ENCODE results near the gene AKAIN1. TPM values are rescaled to one million over a fixed set of nuclear protein-coding genes. Genes with fewer than 3 reads are reported as not detected.

AKAIN1 gene
- total and polyA plus RNA-seq, 8 donors = 0.28 to 6.8 (median 0.81) TPM; not detected in 3

DNA sequence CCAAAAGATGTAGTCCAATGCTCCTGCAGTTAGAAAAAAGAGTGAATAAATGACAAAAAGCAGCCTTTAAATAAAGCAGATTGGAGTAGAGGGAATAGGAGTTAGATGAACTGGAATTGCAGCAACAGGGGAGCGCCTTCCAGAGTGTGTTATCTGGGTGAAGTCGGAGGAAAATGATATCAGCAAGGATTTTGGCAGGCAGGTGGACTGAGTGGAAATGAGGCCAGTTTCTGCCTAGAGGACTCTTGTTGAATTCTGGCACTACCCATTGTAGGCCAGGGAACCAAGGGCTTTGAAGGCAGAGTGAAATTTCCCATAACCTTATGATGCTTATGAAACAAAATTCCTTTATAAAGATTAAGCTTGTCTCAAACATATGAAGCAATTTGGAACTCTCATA, 59.8 kb downstream of the AKAIN1 start:
- H3K27me3 ChIP-seq = no peaks in the 10 kb centered on the region
- no peaks in the 10 kb centered on the region for H3K36me3 ChIP-seq
- H3K4me1 ChIP-seq = no peaks in the 10 kb centered on the region
- WGBS, 2 donors = 12 to 27% methylated on average over 2 of the region's 2 CpGs
- no peak for TF ChIP-seq CTCF (IDR thresholded peaks at IDR 0.05)
- H3K4me3 ChIP-seq = no peak overlapping the region
- DNase-seq = no peak
- H3K27ac ChIP-seq = no peak overlapping the region
- H3K9me3 ChIP-seq = no peaks in the 10 kb centered on the region
- intact Hi-C loops (cut with DNase I) = no loop called here
- no peak for ATAC-seq
- no peak for FAIRE-seq

DNA sequence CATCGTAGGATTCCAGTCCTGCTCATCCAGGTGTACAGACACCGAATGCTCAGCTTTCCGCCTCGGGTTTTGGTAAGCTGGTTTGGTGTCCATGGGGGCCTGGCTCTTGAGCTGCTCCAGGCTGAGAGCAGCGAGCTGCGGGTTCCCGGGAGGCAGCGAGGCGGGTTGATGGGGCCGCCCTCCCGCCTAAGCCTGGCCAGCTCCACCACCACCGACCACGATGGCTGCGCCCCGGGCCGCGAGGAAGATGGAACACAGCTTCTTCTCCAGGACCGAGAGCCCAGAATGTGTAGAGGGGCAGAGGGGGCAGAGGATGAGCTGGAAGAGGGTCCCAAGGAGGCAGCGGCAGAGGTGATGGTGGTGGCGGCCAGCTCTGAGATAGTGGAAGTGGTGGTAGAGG, 64.1 kb downstream of the AKAIN1 start:
- FAIRE-seq (no peak), ATAC-seq (no peak), DNase-seq (no peak)
- no peaks in the 10 kb centered on the region for H3K4me1 ChIP-seq
- H3K27me3 ChIP-seq = no peaks in the 10 kb centered on the region
- intact Hi-C loops (cut with DNase I) = no loop called here
- H3K4me3 ChIP-seq = no peak overlapping the region
- H3K27ac ChIP-seq = no peak overlapping the region
- H3K9me3 ChIP-seq = no peaks in the 10 kb centered on the region
- WGBS, 2 donors = 80 to 89% methylated on average over 20 of the region's 20 CpGs
- H3K36me3 ChIP-seq = no peaks in the 10 kb centered on the region
- no peak for TF ChIP-seq CTCF (IDR thresholded peaks at IDR 0.05)

- Histone ChIP-seq H3K9me3 (no peaks in the 10 kb centered on the region), H3K27ac (no peak overlapping the region), H3K36me3 (no peaks in the 10 kb centered on the region), H3K27me3 (no peaks in the 10 kb centered on the region), H3K4me3 (no peak overlapping the region), H3K4me1 (no peaks in the 10 kb centered on the region)
- WGBS, 2 donors = 29 to 38% methylated on average over 2 of the region's 2 CpGs
- TF ChIP-seq CTCF (IDR thresholded peaks at IDR 0.05) = no peak
- ATAC-seq (no peak), FAIRE-seq (no peak), DNase-seq (no peak)
- intact Hi-C loops (cut with DNase I) = no loop called here
Observed at GRCh38 chr18:5122272-5122671, 74.8 kb downstream of the AKAIN1 start.

DNA sequence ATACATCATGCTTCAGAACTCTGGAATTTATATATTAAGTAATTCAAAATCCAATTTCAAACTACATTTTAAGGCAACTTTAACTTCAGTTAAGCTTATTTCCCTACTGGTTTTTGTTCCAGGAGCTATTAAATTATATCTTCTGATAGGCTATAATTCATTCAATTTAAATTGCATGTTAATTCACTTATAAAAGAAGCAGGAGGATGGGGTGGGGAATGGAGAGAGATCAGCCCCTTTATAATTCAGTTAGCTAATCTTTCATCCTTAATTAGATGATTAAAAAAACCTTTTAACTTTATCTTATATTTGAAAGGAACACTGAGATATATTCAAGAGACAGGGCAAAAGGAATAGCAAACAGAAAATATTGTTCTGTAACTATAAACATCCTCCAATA, 86.8 kb downstream of the AKAIN1 start:
- ATAC-seq (no peak), FAIRE-seq (no peak), DNase-seq (no peak)
- intact Hi-C loops (cut with DNase I) = no loop called here
- H3K4me1 ChIP-seq = no peaks in the 10 kb centered on the region
- TF ChIP-seq CTCF (IDR thresholded peaks at IDR 0.05) = no peak
- no peaks in the 10 kb centered on the region for H3K36me3 ChIP-seq
- H3K9me3 ChIP-seq = no peaks in the 10 kb centered on the region
- peaks cover 0 to 3% (median 0%) of the 10 kb centered on the region in 4 donors for H3K27me3 ChIP-seq
- H3K4me3 ChIP-seq = no peak overlapping the region
- H3K27ac ChIP-seq = no peak overlapping the region

DNA sequence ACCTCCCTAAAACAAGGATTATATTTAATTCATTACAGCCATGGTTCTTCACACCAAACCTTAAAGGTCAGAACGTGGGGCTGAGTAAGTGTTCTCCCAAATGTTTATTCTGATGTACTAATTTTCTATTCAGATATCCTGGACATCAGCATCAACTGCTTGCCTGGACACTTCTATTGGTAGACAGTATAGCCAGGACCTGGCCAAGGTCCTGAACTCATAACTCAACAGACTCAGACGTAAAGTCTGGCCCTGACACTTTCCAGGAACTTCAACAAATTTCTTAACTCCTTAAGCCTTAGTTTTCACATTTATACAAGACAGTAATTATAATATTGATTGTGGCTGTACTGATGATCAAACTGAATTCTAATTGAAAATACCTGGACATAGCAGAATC, 89.1 kb downstream of the AKAIN1 start:
- no peaks in the 10 kb centered on the region for H3K9me3 ChIP-seq
- intact Hi-C loops (cut with DNase I) = no loop called here
- 10 to 12% methylated on average over 2 of the region's 2 CpGs for whole genome bisulfite sequencing, 2 donors
- no peak for DNase-seq
- H3K4me3 ChIP-seq = no peak overlapping the region
- H3K27ac ChIP-seq = no peak overlapping the region
- no peak for ATAC-seq
- TF ChIP-seq CTCF (IDR thresholded peaks at IDR 0.05) = no peak
- peaks cover 0 to 3% (median 0%) of the 10 kb centered on the region in 4 donors for H3K27me3 ChIP-seq
- FAIRE-seq = no peak
- H3K36me3 ChIP-seq = no peaks in the 10 kb centered on the region
- no peaks in the 10 kb centered on the region for H3K4me1 ChIP-seq
